Brain microvascular endothelial cell (primary cell): Measurements from ENCODE around the gene ANKRD23.

Experiments
- DNase-seq: peaks from one replicate; pipeline ENCODE4 v3.0.0-alpha.2; 2020
- H3K27ac ChIP-seq: fragments of 250-450 bp; sonication (Bioruptor Pico); 2 replicates; pipeline ENCODE4 v1.5.1; 2020; ENCODE audit warnings: mild to moderate bottlenecking, moderate library complexity
- H3K27me3 ChIP-seq: fragments of 250-450 bp; sonication (Bioruptor Pico); replicated peaks from 2 replicates; pipeline ENCODE4 v1.5.1; 2020; ENCODE audit warnings: mild to moderate bottlenecking
- H3K36me3 ChIP-seq: fragments of 250-450 bp; sonication (Bioruptor Pico); replicated peaks from 2 replicates; pipeline ENCODE4 v1.5.1; 2020; ENCODE audit warnings: mild to moderate bottlenecking
- H3K4me3 ChIP-seq: 2 replicates; pipeline ENCODE4 v1.5.1; 2011; ENCODE audit warnings: low read depth, mild to moderate bottlenecking, control low read depth, low read length, moderate library complexity
- CTCF ChIP-seq: IDR thresholded peaks from 2 replicates; pipeline ENCODE4 v1.5.1; 2011; ENCODE audit warnings: low read depth, mild to moderate bottlenecking, moderate library complexity, low read length, control low read depth, inconsistent platforms; ENCODE audit errors: missing control alignments
- in situ Hi-C: cut with HindIII; loops from 2 replicates; pipeline ENCODE4 v1.10.0; 2017; ENCODE audit warnings: low sequenced_read_pairs, low pct_ligation_motif_present

ANKRD23 gene

GRCh38 chr2:96819876-96820511, 23.8 kb downstream of the ANKRD23 start:
- in situ Hi-C loops, result no loop called here
- no peak overlapping the region for H3K4me3 ChIP-seq
- TF ChIP-seq CTCF, result no peak
- H3K27me3 ChIP-seq, result no peaks in the 10 kb centered on the region
- no peak for DNase-seq
- no peak overlapping the region for H3K27ac ChIP-seq
- no peaks in the 10 kb centered on the region for H3K36me3 ChIP-seq

- H3K27me3 ChIP-seq, result no peaks in the 10 kb centered on the region
- no peak overlapping the region for H3K4me3 ChIP-seq
- no peak for TF ChIP-seq CTCF
- no peak for DNase-seq
- no peaks in the 10 kb centered on the region for H3K36me3 ChIP-seq
- H3K27ac ChIP-seq, result no peak overlapping the region
- in situ Hi-C loops, result no loop called here
These were observed 24.5 kb downstream of the ANKRD23 start for GRCh38 chr2:96819128-96819875.

- no peaks in the 10 kb centered on the region for H3K27me3 ChIP-seq
- H3K27ac ChIP-seq, result no peak overlapping the region
- no peaks in the 10 kb centered on the region for H3K36me3 ChIP-seq
- no peak for DNase-seq
- in situ Hi-C loops, result no loop called here
- TF ChIP-seq CTCF, result no peak
- H3K4me3 ChIP-seq, result no peak overlapping the region
These were observed 25.9 kb downstream of the ANKRD23 start for GRCh38 chr2:96817882-96818281.

GRCh38 chr2:96816836-96817702, 26.8 kb downstream of the ANKRD23 start:
- no peak for TF ChIP-seq CTCF
- Histone ChIP-seq H3K27me3 (no peaks in the 10 kb centered on the region), H3K27ac (no peak overlapping the region), H3K4me3 (peak overlapping the region; percentile 63), H3K36me3 (no peaks in the 10 kb centered on the region)
- in situ Hi-C loops, result no loop called here
- DNase-seq, result peak; percentile 9

GRCh38 chr2:96816127-96816835, 27.5 kb downstream of the ANKRD23 start, which contains the start of gene CNNM3:
Gene CNNM3 (plus strand): TSS chr2:96816268. CDS start chr2:96816278, 10 bp downstream.
- Histone ChIP-seq H3K36me3 (no peaks in the 10 kb centered on the region), H3K27me3 (no peaks in the 10 kb centered on the region), H3K27ac (peak within 1 kb of the TSS; percentile 33), H3K4me3 (peak within 1 kb of the TSS; percentile 63)
- peak; percentile 56 for TF ChIP-seq CTCF
- peak; percentile 86 for DNase-seq
- in situ Hi-C loops, result no loop called here
